Measurements from ENCODE around the gene FANCE. TPM values are rescaled to one million over a fixed set of nuclear protein-coding genes. Genes with fewer than 3 reads are reported as not detected.
A peak's percentile ranks its signal among the peaks of the same experiment; 100 is the strongest.
"Not testable (repeated sequence)": the region's sequence is repeated elsewhere in the genome, so short reads cannot be mapped to it uniquely, and the experiment has no call there.

Gene FANCE
- total and polyA plus RNA-seq, 5 donors: 1.3 to 4.7 (median 2.7) TPM

DNA sequence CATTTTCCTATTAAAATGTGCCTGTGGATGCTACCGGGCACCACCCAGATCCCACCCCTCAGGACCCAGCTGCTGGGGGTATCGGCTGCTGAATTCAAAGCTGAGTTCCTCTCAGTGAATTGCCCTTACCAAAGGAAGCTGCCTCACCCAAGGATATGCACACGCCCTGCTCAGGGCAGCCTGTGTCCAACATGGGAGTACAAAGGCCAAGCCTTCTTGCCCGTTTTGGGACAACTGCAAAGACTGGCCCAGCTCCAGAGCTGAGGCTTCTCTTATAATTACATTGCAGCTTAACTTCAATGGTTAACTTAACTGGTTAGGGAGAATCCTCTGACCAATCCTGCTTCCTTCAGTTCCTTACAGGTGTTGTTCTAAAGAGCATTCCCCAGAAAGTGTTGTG lies 19.8 kb upstream of the FANCE start:
- 65% methylated on average over 4 of the region's 4 CpGs for WGBS
- H3K27ac ChIP-seq (ENCODE audit: low read length): no peak overlapping the region
- ATAC-seq: no peak
- intact Hi-C loops (cut with DNase I): no loop called here
- no peaks in the 10 kb centered on the region for H3K9me3 ChIP-seq (ENCODE audit: control insufficient read depth, low read length)
- no peaks in the 10 kb centered on the region for H3K4me1 ChIP-seq (ENCODE audit: control insufficient read depth, insufficient read depth, low read length)
- no peaks in the 10 kb centered on the region for H3K27me3 ChIP-seq (ENCODE audit: control insufficient read depth, insufficient read depth)
- no peak overlapping the region for H3K4me3 ChIP-seq (ENCODE audit: low read length)
- no peak for DNase-seq

DNA sequence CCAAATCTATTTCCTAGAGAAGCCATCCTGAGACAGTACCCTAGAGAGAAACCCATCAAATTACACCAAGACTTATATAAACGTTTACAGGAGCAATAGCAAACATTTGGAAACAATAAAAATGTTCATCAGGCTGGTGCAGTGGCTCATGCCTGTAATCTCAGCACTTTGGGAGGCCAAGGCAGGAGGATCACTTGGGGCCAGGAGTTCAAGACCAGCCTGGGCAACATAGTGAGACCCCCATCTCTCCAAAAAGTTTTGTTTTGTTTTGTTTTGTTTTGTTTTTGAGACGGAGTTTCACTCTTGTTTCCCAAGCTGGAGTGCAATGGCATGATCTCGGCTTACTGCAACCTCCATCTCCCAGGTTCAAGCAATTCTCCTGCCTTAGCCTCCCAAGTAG lies 19.4 kb upstream of the FANCE start:
- H3K9me3 ChIP-seq (ENCODE audit: control insufficient read depth, low read length); ATAC-seq; intact Hi-C loops (cut with DNase I); DNase-seq; H3K4me1 ChIP-seq (ENCODE audit: control insufficient read depth, insufficient read depth, low read length); H3K27me3 ChIP-seq (ENCODE audit: control insufficient read depth, insufficient read depth); H3K27ac ChIP-seq (ENCODE audit: low read length); H3K4me3 ChIP-seq (ENCODE audit: low read length): not testable (repeated sequence)
- 71% methylated on average over 3 of the region's 3 CpGs for WGBS

GRCh38 chr6:35435074-35435837 lies 16.9 kb upstream of the FANCE start:
- no peak for DNase-seq
- no peaks in the 10 kb centered on the region for H3K27me3 ChIP-seq (ENCODE audit: control insufficient read depth, insufficient read depth)
- WGBS: 70% methylated on average over 16 of the region's 16 CpGs
- intact Hi-C loops (cut with DNase I): no loop called here
- H3K4me1 ChIP-seq (ENCODE audit: control insufficient read depth, insufficient read depth, low read length): no peaks in the 10 kb centered on the region
- no peak overlapping the region for H3K4me3 ChIP-seq (ENCODE audit: low read length)
- H3K27ac ChIP-seq (ENCODE audit: low read length): no peak overlapping the region
- no peaks in the 10 kb centered on the region for H3K9me3 ChIP-seq (ENCODE audit: control insufficient read depth, low read length)
- ATAC-seq: peak; percentile 34 to 39

- ATAC-seq (peak in 1 of 2 donors; percentile 33), DNase-seq (no peak)
- H3K27ac ChIP-seq (ENCODE audit: low read length): no peak overlapping the region
- WGBS: 83% methylated on average over 8 of the region's 8 CpGs
- no peaks in the 10 kb centered on the region for H3K27me3 ChIP-seq (ENCODE audit: control insufficient read depth, insufficient read depth)
- intact Hi-C loops (cut with DNase I): no loop called here
- H3K9me3 ChIP-seq (ENCODE audit: control insufficient read depth, low read length): no peaks in the 10 kb centered on the region
- H3K4me1 ChIP-seq (ENCODE audit: control insufficient read depth, insufficient read depth, low read length): no peaks in the 10 kb centered on the region
- no peak overlapping the region for H3K4me3 ChIP-seq (ENCODE audit: low read length)
Measured at GRCh38 chr6:35436071-35436857, 15.9 kb upstream of the FANCE start.

GRCh38 chr6:35438378-35439065 lies 13.6 kb upstream of the FANCE start:
- DNase-seq; H3K27ac ChIP-seq (ENCODE audit: low read length); H3K27me3 ChIP-seq (ENCODE audit: control insufficient read depth, insufficient read depth); intact Hi-C loops (cut with DNase I); H3K4me1 ChIP-seq (ENCODE audit: control insufficient read depth, insufficient read depth, low read length); H3K9me3 ChIP-seq (ENCODE audit: control insufficient read depth, low read length); ATAC-seq; H3K4me3 ChIP-seq (ENCODE audit: low read length): not testable (repeated sequence)
- WGBS: 97% methylated on average over 7 of the region's 7 CpGs

DNA sequence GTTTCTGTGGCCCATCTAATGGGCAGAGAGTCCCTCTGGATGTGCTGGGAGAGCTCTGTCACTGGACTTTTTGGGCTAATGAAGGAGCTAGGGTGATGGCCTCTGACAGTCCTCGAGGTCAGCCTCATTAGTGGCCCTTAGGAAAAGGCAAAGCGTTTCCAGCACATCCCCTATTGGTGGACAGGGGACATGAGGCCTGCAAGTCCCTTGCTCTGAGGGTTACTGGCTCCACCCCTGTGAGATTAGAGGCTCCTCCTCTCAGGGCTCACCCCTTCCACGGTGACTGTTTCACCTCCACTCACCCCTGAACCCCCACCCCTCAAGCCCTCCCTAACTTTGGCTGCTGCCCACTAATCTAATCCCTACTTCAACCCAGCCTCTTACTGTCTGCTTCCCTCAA lies 12.8 kb upstream of the FANCE start:
- Histone ChIP-seq H3K9me3 (ENCODE audit: control insufficient read depth, low read length) (no peaks in the 10 kb centered on the region), H3K4me3 (ENCODE audit: low read length) (no peak overlapping the region), H3K27me3 (ENCODE audit: control insufficient read depth, insufficient read depth) (no peaks in the 10 kb centered on the region), H3K27ac (ENCODE audit: low read length) (no peak overlapping the region), H3K4me1 (ENCODE audit: control insufficient read depth, insufficient read depth, low read length) (no peaks in the 10 kb centered on the region)
- ATAC-seq (no peak), DNase-seq (no peak)
- intact Hi-C loops (cut with DNase I): no loop called here
- 36% methylated on average over 3 of the region's 3 CpGs for WGBS

DNA sequence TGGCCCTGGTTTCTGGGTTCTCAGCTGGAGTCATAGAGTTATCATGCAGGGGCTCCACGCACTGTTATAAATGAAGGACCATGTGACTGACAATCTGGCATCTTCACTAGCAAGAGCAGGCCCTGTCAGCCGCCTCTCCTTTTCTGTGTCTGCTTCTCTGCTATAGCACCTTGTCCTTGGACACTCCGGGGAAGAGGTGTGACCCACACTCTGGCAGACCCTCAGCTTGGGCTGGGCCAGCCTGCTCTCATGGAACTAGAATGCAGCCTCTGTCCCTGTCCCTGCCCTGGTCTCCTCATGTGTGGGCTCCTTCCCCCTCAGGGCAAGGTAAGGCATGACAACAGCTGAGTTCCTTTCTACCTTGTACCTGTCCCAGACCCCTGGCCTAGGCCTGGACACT lies 10.9 kb upstream of the FANCE start:
- Histone ChIP-seq H3K9me3 (ENCODE audit: control insufficient read depth, low read length) (no peaks in the 10 kb centered on the region), H3K4me3 (ENCODE audit: low read length) (no peak overlapping the region), H3K27ac (ENCODE audit: low read length) (no peak overlapping the region), H3K27me3 (ENCODE audit: control insufficient read depth, insufficient read depth) (no peaks in the 10 kb centered on the region), H3K4me1 (ENCODE audit: control insufficient read depth, insufficient read depth, low read length) (no peaks in the 10 kb centered on the region)
- ATAC-seq (peak; percentile 69 to 73), DNase-seq (peak in 1 of 3 donors; percentile 68)
- 49% methylated on average over 3 of the region's 3 CpGs for WGBS
- intact Hi-C loops (cut with DNase I): no loop called here

- intact Hi-C loops (cut with DNase I): no loop called here
- Histone ChIP-seq H3K9me3 (ENCODE audit: control insufficient read depth, low read length) (no peaks in the 10 kb centered on the region), H3K4me3 (ENCODE audit: low read length) (no peak overlapping the region), H3K27ac (ENCODE audit: low read length) (no peak overlapping the region), H3K4me1 (ENCODE audit: control insufficient read depth, insufficient read depth, low read length) (no peaks in the 10 kb centered on the region), H3K27me3 (ENCODE audit: control insufficient read depth, insufficient read depth) (no peaks in the 10 kb centered on the region)
- WGBS: 88% methylated on average over 4 of the region's 4 CpGs
- no peak for DNase-seq
- no peak for ATAC-seq
Measured at GRCh38 chr6:35441642-35442041, 10.5 kb upstream of the FANCE start.

GRCh38 chr6:35442693-35443092 lies 9.4 kb upstream of the FANCE start:
- Histone ChIP-seq H3K4me3 (ENCODE audit: low read length) (no peak overlapping the region), H3K9me3 (ENCODE audit: control insufficient read depth, low read length) (no peaks in the 10 kb centered on the region), H3K27me3 (ENCODE audit: control insufficient read depth, insufficient read depth) (no peaks in the 10 kb centered on the region), H3K4me1 (ENCODE audit: control insufficient read depth, insufficient read depth, low read length) (no peaks in the 10 kb centered on the region), H3K27ac (ENCODE audit: low read length) (no peak overlapping the region)
- ATAC-seq (no peak), DNase-seq (no peak)
- 75% methylated on average over 5 of the region's 5 CpGs for WGBS
- intact Hi-C loops (cut with DNase I): no loop called here

DNA sequence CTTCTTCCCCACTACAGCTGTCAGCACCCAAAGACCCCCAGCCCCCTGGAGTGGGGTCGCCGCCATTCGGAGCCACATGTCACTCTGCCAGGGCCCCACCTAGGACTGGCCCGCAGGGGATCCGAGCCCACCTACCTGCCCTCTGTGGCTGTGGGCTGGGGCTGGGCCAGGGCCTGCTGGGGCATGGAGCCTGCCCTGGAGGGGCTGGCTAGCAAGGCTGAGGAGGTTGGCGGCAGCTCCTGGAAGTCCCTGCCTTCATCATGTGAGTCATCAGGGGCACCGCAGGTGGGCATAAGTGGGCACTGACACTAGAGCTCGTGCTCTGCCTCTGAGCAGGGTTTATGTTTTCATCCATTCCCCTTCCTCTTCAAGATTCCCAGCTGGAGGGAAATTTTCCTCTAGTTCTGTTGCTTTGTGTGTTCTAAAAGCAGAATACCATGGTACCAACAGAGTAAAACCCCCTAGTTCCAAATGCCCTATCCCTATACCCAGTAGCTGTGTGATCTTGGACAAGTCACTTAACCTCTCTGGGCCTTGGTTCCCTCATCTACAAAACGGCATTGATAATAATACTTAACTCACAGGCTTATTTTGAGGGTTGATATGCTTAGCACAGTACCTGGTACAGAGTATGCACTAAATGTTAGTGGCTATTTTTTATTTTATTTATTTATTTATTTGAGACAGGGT lies 8.7 kb upstream of the FANCE start:
- Histone ChIP-seq H3K27ac (ENCODE audit: low read length) (no peak overlapping the region), H3K27me3 (ENCODE audit: control insufficient read depth, insufficient read depth) (no peaks in the 10 kb centered on the region), H3K9me3 (ENCODE audit: control insufficient read depth, low read length) (no peaks in the 10 kb centered on the region), H3K4me1 (ENCODE audit: control insufficient read depth, insufficient read depth, low read length) (no peaks in the 10 kb centered on the region), H3K4me3 (ENCODE audit: low read length) (no peak overlapping the region)
- peak in 1 of 2 donors; percentile 47 for ATAC-seq
- intact Hi-C loops (cut with DNase I): no loop called here
- no peak for DNase-seq
- WGBS: 74% methylated on average over 9 of the region's 9 CpGs
